ENCODE results near the gene GARNL3.

The GARNL3 gene

GRCh38 chr9:127264462-127265219, at the start of gene GARNL3:
GARNL3 (plus strand) TSS chr9:127264774; CDS start chr9:127264878, 104 bp downstream.
- no peak for DNase-seq

GRCh38 chr9:127215268-127216209, 49.0 kb upstream of the GARNL3 start:
- DNase-seq, result no peak

DNA sequence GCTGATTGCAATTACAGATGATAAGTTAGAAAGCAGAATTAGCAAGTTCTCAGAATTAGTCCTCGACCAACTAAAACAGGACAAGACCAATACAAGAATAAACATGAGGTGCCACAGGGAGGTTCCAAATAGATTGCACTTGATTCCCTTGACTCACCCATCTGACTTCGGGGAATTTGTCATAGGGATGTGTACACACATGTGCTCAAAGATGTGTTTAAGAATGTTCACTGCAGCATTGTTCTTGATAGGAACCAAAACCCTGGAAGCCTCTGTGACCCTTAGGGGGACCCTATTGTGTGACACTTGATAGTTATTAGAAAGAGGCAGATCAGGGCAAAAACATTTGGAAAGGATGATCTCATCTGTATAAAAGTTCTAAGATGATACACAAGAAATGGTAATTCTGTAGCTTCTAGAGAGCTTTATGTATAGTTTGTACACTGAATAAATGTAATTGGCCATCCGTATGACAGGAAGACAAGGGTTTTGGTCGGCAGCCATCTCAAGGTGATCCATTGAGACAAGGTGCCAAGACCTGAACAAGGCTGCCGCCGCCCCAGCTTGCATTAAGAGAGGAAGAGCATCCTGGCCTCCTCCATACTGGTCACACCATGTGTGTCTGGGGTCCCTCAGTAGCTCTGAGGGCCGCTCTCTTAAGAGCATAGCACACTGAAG, 48.2 kb upstream of the GARNL3 start:
- no peak for DNase-seq

DNA sequence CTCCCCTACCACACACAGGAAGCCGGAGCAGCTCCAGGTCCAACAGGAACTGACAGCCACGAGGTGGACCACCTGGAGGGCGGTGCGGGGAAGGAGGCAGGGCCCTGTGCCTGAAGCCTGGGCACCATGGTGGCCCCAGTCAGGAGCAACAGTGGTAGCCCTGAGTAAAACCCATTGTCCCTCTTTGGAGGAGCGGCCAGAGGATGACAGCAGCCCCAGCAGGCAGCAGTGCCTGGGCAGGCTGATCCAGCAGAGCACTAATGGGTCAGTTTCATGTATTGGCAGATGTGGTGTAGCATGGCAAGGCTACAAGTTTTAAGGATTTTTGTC, 47.7 kb upstream of the GARNL3 start:
- no peak for DNase-seq

DNA sequence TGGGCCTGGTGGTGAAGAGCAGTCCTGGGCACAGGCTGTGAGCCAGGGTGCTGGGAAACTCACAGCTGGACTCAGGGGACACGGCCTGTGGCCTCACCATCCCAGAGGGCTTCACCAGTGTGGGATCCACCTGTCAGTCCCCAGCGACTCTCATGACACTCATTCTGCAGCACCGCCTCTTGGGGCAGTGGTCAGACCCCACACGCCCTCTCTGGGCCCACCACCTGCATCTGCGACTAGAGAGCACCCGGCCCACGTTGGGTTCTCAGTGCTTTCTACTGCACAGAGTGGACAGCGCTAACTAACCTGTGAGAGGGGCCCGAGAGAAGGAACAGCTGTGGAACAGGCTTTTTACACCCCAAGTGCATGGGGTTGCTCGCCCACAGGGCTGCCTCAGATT, 45.8 kb upstream of the GARNL3 start:
- DNase-seq, result no peak

GRCh38 chr9:127219520-127219919, 45.1 kb upstream of the GARNL3 start:
- DNase-seq, result no peak

GRCh38 chr9:127221695-127222094, 42.9 kb upstream of the GARNL3 start:
- DNase-seq, result no peak

- DNase-seq, result no peak
Measured at GRCh38 chr9:127222388-127223095, 42.0 kb upstream of the GARNL3 start.

DNA sequence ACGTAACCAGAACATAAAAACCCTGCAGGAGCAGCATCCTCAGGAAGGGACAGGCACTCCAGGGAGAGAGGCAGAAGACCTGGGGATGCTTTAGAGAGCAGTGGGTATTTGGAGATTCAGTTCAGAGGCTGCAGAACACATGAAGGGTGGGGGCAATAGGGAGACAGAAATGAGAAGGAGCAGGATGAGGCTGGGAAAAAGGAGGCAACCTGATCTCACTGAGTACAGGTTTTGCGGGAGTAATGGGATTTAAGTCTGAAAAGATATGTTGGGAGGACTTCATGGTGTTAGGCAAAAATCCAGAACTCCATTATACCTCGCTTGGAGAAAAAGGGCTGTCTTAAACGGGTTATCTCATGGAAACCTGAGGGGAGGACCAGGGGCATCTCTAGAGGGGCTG, 41.3 kb upstream of the GARNL3 start:
- DNase-seq, result no peak

DNA sequence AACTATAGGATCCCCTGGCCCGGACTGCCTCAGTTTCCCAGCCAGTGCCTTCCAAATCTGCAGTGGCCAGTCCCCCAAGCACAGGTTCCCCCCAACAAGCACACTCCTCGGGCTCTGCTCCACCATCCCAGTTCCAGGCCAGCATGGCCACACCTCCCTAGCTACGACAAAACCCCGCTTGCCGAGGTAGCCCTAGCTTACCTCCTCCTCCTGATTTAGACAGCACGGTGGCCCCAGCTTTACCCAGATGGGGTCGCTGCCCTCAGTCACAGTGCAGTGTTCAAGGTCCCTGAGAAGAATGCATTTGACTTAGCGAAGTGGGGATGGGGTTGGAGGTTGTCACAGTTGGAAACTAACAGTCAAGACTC, 40.8 kb upstream of the GARNL3 start:
- no peak for DNase-seq

GRCh38 chr9:127224178-127224882, 40.2 kb upstream of the GARNL3 start:
- DNase-seq, result peak; percentile 48

DNA sequence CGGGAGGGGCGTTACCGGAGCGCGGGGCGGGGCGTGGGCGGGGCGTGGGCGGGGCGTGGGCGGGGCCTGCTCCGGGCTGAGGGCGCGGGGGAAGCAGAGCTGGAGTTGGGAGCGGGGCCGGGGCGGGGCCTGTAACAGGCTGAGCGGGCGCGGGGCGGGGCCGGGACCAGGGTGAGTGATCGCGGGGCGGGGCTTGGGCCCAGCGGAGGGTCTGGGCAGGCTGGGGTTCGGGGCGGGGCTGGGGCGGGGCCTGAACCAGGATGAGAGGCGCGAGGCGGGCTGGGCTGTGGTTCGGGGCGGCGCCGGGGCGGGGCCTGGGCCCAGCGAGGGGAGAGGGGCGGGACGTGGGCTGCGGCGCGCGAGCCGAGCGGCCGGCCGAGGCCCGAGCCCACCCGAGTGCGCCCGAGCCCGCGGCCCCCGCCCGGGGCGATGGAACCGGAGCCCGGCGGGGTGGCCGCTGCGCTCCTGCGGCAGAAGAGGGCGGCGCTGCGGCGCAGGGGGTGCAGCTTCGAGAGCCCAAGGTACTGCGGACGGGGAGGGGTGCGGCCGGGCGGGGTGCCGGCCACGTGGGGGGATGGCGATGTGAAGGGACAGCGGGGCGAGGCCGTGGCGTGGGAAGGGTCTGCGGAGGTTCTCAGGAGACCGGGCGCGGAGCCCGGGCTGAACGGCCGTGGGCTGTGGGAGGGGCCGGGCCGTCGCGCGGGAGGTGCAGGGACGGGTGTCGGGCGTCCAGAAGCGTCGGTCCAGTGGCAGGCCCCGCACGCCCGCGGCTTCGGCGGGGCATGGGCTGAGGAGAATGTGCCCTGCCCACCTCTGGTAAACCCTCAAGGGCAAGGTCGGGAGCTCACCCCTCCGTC, 39.5 kb upstream of the GARNL3 start:
- DNase-seq, result peak; percentile 64

GRCh38 chr9:127225801-127226625, 38.6 kb upstream of the GARNL3 start:
- DNase-seq, result peak; percentile 3

GRCh38 chr9:127229691-127230417, 34.7 kb upstream of the GARNL3 start:
- no peak for DNase-seq

- no peak for DNase-seq
Measured at GRCh38 chr9:127231666-127232065, 32.9 kb upstream of the GARNL3 start.

DNA sequence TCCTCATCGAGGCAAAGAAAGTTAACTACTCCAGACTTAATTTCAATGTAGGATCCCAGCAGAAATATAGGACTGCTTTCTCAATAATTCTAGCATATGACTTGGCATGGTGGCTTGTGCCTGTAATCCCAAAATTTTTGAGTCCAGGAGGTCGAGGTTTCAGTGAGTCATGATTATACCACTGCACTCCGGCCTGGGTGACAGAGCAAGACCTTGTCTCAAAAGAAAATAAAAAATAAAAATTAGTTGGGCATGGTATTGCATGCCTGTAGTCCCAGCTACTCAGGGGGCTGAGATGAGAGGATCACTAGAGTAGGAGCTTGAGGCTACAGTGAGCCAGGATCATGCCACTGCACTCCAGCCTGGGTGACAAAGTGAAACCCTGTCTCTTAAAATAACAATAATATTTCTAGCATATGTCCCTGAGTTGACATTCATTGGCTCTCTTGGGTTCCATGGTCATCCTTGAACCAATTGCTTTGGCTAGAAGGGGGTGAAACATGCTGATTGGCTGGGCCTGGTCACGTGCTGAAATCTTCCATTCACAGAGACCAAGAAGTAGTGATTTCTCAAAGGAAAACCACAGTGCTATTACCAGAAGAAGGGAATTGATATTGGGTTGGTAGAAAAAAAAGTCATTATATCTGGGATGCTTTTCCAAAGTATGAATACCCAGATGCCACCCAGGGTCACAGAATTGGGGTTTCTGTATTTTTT, 31.6 kb upstream of the GARNL3 start:
- no peak for DNase-seq

- no peak for DNase-seq
Measured at GRCh38 chr9:127233550-127233949, 31.0 kb upstream of the GARNL3 start.

DNA sequence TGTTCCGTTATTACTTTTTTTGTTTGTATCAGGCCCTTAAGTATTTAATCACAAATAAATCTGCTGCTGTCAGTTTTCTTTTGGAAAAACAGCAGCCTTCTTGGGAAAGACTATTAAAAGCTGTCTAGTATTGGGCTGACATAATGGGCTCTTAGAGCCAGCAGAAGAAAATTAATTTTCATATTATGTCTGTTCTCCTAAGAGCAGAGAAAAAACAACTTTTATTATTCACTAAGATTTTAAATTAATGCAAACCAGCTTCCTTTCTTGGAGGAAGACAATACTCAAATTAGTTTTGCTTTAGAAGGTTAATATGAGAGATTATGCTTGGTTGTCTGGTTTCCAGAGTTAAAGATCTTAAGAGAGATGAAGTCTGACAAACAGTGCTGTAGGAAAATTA, 30.6 kb upstream of the GARNL3 start:
- DNase-seq, result no peak

DNA sequence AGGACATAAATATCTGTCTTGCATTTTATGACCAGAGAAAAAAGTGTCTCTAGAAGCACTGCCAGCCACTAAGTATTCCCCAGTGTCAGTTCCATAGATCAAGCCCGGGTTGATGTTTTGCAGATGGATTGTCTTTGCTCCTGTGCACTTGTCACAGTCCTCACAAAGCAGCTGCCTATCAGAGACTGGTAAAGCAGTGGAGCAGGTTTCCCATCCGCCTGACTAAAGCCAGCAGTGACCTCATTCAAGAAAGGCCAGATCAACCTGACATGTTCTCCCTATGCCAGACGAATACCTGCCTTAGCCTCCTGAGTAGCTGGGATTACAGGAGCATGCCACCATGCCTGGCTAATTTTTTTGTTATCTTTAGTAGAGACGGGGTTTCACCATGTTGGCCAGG, 26.8 kb upstream of the GARNL3 start:
- no peak for DNase-seq
